Activated T-helper 17 cell treated with anti-CD3 and anti-CD28 coated beads, Interleukin-2, amount 50 U/mL, for 72 hours (primary cell): ENCODE data around the gene KRT73. TPM values are rescaled to one million over a fixed set of nuclear protein-coding genes. Genes with fewer than 3 reads are reported as not detected.

ENCODE experiments used
- ATAC-seq: fragments of 150-1000 bp; cut with Tn5 transposase; replicated peaks from 2 replicates; pipeline ENCODE4 v1.10.0; 2021; ENCODE audit warnings: mild to moderate bottlenecking, moderate library complexity
- H3K27ac Mint-ChIP-seq: one replicate; pipeline ENCODE4 v1.8.0; 2022; ENCODE audit warnings: mixed read lengths
- H3K27me3 Mint-ChIP-seq: one replicate; pipeline ENCODE4 v1.8.0; 2022; ENCODE audit warnings: mixed read lengths
- H3K36me3 Mint-ChIP-seq: one replicate; pipeline ENCODE4 v1.8.0; 2022; ENCODE audit warnings: low read depth, mild to moderate bottlenecking, mixed read lengths
- H3K4me1 Mint-ChIP-seq: one replicate; pipeline ENCODE4 v1.8.0; 2022; ENCODE audit warnings: mixed read lengths
- H3K4me3 Mint-ChIP-seq: one replicate; pipeline ENCODE4 v1.8.0; 2022; ENCODE audit warnings: mild to moderate bottlenecking, mixed read lengths
- H3K9me3 Mint-ChIP-seq: one replicate; pipeline ENCODE4 v1.8.0; 2022; ENCODE audit warnings: mixed read lengths
- total RNA-seq, 2 donors: library from RNA; stranded (reverse); gene quantifications; one replicate each; pipeline ENCODE4 v1.2.3, GENCODE V29; 2022

Gene KRT73
- total RNA-seq, 2 donors from 2014 or later: not detected

- Mint-ChIP-seq H3K27ac (no peak overlapping the region), H3K9me3 (no peaks in the 10 kb centered on the region), H3K4me3 (no peak overlapping the region), H3K4me1 (peaks cover 10% of the 10 kb centered on the region), H3K27me3 (peaks cover 5% of the 10 kb centered on the region), H3K36me3 (no peaks in the 10 kb centered on the region)
- ATAC-seq: no peak
Measured at GRCh38 chr12:52584156-52584682, 34.1 kb downstream of the KRT73 start.

GRCh38 chr12:52582971-52583456 lies 35.3 kb downstream of the KRT73 start:
- H3K36me3 Mint-ChIP-seq: no peaks in the 10 kb centered on the region
- H3K4me3 Mint-ChIP-seq: no peak overlapping the region
- peaks cover 5% of the 10 kb centered on the region for H3K27me3 Mint-ChIP-seq
- no peak overlapping the region for H3K27ac Mint-ChIP-seq
- peaks cover 10% of the 10 kb centered on the region for H3K4me1 Mint-ChIP-seq
- ATAC-seq: peak; percentile 73
- no peaks in the 10 kb centered on the region for H3K9me3 Mint-ChIP-seq

- Mint-ChIP-seq H3K27ac (no peak overlapping the region), H3K9me3 (no peaks in the 10 kb centered on the region), H3K36me3 (no peaks in the 10 kb centered on the region), H3K4me3 (no peak overlapping the region), H3K4me1 (peaks cover 10% of the 10 kb centered on the region), H3K27me3 (peaks cover 5% of the 10 kb centered on the region)
- no peak for ATAC-seq
Measured at GRCh38 chr12:52582486-52582885, 35.9 kb downstream of the KRT73 start.

- ATAC-seq: no peak
- H3K4me1 Mint-ChIP-seq: peaks cover 10% of the 10 kb centered on the region
Measured at GRCh38 chr12:52581481-52581880, 36.9 kb downstream of the KRT73 start.

GRCh38 chr12:52581066-52581465 lies 37.3 kb downstream of the KRT73 start:
- ATAC-seq: no peak
- no peak overlapping the region for H3K27ac Mint-ChIP-seq
- H3K36me3 Mint-ChIP-seq: no peaks in the 10 kb centered on the region
- no peaks in the 10 kb centered on the region for H3K9me3 Mint-ChIP-seq
- H3K4me1 Mint-ChIP-seq: peaks cover 5% of the 10 kb centered on the region
- H3K27me3 Mint-ChIP-seq: peaks cover 6% of the 10 kb centered on the region
- H3K4me3 Mint-ChIP-seq: no peak overlapping the region

More at GRCh38 chr12:52581481-52581880, 36.9 kb downstream of the KRT73 start:
- no peak overlapping the region for H3K27ac Mint-ChIP-seq
- H3K4me3 Mint-ChIP-seq: no peak overlapping the region
- peaks cover 5% of the 10 kb centered on the region for H3K27me3 Mint-ChIP-seq
- H3K36me3 Mint-ChIP-seq: no peaks in the 10 kb centered on the region
- H3K9me3 Mint-ChIP-seq: no peaks in the 10 kb centered on the region

GRCh38 chr12:52580496-52580895 lies 37.9 kb downstream of the KRT73 start:
- ATAC-seq: no peak
- Mint-ChIP-seq H3K36me3 (no peaks in the 10 kb centered on the region), H3K27ac (no peak overlapping the region), H3K9me3 (no peaks in the 10 kb centered on the region), H3K4me1 (peaks cover 4% of the 10 kb centered on the region), H3K27me3 (peaks cover 9% of the 10 kb centered on the region), H3K4me3 (no peak overlapping the region)

GRCh38 chr12:52579468-52580465 lies 38.6 kb downstream of the KRT73 start:
- Mint-ChIP-seq H3K4me3 (no peak overlapping the region), H3K27ac (no peak overlapping the region), H3K9me3 (no peaks in the 10 kb centered on the region), H3K36me3 (no peaks in the 10 kb centered on the region), H3K27me3 (peaks cover 9% of the 10 kb centered on the region), H3K4me1 (no peaks in the 10 kb centered on the region)
- no peak for ATAC-seq

- Mint-ChIP-seq H3K27me3 (peaks cover 9% of the 10 kb centered on the region), H3K9me3 (no peaks in the 10 kb centered on the region), H3K4me3 (no peak overlapping the region), H3K4me1 (no peaks in the 10 kb centered on the region), H3K36me3 (no peaks in the 10 kb centered on the region), H3K27ac (no peak overlapping the region)
- no peak for ATAC-seq
Measured at GRCh38 chr12:52578469-52578868, 39.9 kb downstream of the KRT73 start.

GRCh38 chr12:52577316-52577715 lies 41.0 kb downstream of the KRT73 start:
- peaks cover 14% of the 10 kb centered on the region for H3K27me3 Mint-ChIP-seq
- no peaks in the 10 kb centered on the region for H3K36me3 Mint-ChIP-seq
- H3K9me3 Mint-ChIP-seq: no peaks in the 10 kb centered on the region
- H3K27ac Mint-ChIP-seq: no peak overlapping the region
- no peak overlapping the region for H3K4me3 Mint-ChIP-seq
- no peaks in the 10 kb centered on the region for H3K4me1 Mint-ChIP-seq
- no peak for ATAC-seq

- no peaks in the 10 kb centered on the region for H3K36me3 Mint-ChIP-seq
- H3K9me3 Mint-ChIP-seq: no peaks in the 10 kb centered on the region
- no peak overlapping the region for H3K27ac Mint-ChIP-seq
- ATAC-seq: no peak
- peaks cover 14% of the 10 kb centered on the region for H3K27me3 Mint-ChIP-seq
- no peak overlapping the region for H3K4me3 Mint-ChIP-seq
- no peaks in the 10 kb centered on the region for H3K4me1 Mint-ChIP-seq
Measured at GRCh38 chr12:52575948-52576347, 42.4 kb downstream of the KRT73 start.

- H3K27ac Mint-ChIP-seq: no peak overlapping the region
- no peak overlapping the region for H3K4me3 Mint-ChIP-seq
- no peak for ATAC-seq
- no peaks in the 10 kb centered on the region for H3K36me3 Mint-ChIP-seq
- peaks cover 11% of the 10 kb centered on the region for H3K27me3 Mint-ChIP-seq
- H3K9me3 Mint-ChIP-seq: no peaks in the 10 kb centered on the region
- H3K4me1 Mint-ChIP-seq: no peaks in the 10 kb centered on the region
Measured at GRCh38 chr12:52575256-52575655, 43.1 kb downstream of the KRT73 start.

GRCh38 chr12:52573743-52574142 lies 44.6 kb downstream of the KRT73 start, which contains the start of gene KRT74:
TSS of gene KRT74 (minus strand) at chr12:52573843. CDS start at chr12:52573777, 66 bp downstream.
- Mint-ChIP-seq H3K27me3 (peaks cover 13% of the 10 kb centered on the region), H3K27ac (no peak within 1 kb of the TSS), H3K9me3 (no peaks in the 10 kb centered on the region), H3K36me3 (no peaks in the 10 kb centered on the region), H3K4me3 (no peak within 1 kb of the TSS), H3K4me1 (no peaks in the 10 kb centered on the region)
- ATAC-seq: no peak

GRCh38 chr12:52573306-52573705 lies 45.1 kb downstream of the KRT73 start:
- H3K27ac Mint-ChIP-seq: no peak overlapping the region
- no peak overlapping the region for H3K4me3 Mint-ChIP-seq
- no peak for ATAC-seq
- H3K27me3 Mint-ChIP-seq: peaks cover 13% of the 10 kb centered on the region
- no peaks in the 10 kb centered on the region for H3K4me1 Mint-ChIP-seq
- H3K9me3 Mint-ChIP-seq: no peaks in the 10 kb centered on the region
- H3K36me3 Mint-ChIP-seq: no peaks in the 10 kb centered on the region

- no peak for ATAC-seq
- Mint-ChIP-seq H3K9me3 (no peaks in the 10 kb centered on the region), H3K27me3 (peaks cover 18% of the 10 kb centered on the region), H3K4me1 (no peaks in the 10 kb centered on the region), H3K4me3 (no peak overlapping the region), H3K27ac (no peak overlapping the region), H3K36me3 (no peaks in the 10 kb centered on the region)
Measured at GRCh38 chr12:52570511-52570910, 47.8 kb downstream of the KRT73 start.

GRCh38 chr12:52568111-52568510 lies 50.2 kb downstream of the KRT73 start:
- Mint-ChIP-seq H3K27me3 (peaks cover 32% of the 10 kb centered on the region), H3K9me3 (no peaks in the 10 kb centered on the region), H3K4me1 (no peaks in the 10 kb centered on the region), H3K4me3 (no peak overlapping the region), H3K27ac (no peak overlapping the region), H3K36me3 (no peaks in the 10 kb centered on the region)
- no peak for ATAC-seq
